GM23338 (cell line): Measurements from ENCODE around the gene GNG7. TPM values are rescaled to one million over a fixed set of nuclear protein-coding genes. Genes with fewer than 3 reads are reported as not detected.

ENCODE experiments used
- ATAC-seq: fragments of 200-7000 bp; cut with Tn5 transposase; 3 replicates; pipeline ENCODE4 v1.9.1; 2020
- DNase-seq: peaks from one replicate; pipeline ENCODE4 v3.0.0-alpha.2; 2015; ENCODE audit warnings: low spot score
- H2AFZ ChIP-seq: fragments of 200-600 bp; sonication (generic); 2 replicates; pipeline ENCODE4 v1.8.0; 2016; ENCODE audit warnings: antibody characterized with exemption, mild to moderate bottlenecking, moderate library complexity
- H3F3A ChIP-seq: fragments of 200-600 bp; sonication (generic); replicated peaks from 2 replicates; pipeline ENCODE4 v1.8.0; 2017; ENCODE audit warnings: antibody characterized with exemption, mixed run types, low read depth
- H3K27ac ChIP-seq: fragments of 200-600 bp; sonication (generic); 2 replicates; pipeline ENCODE4 v1.6.1; 2016; ENCODE audit warnings: low read depth
- H3K27me3 ChIP-seq: fragments of 200-600 bp; sonication (generic); 2 replicates; pipeline ENCODE4 v1.8.0; 2016; ENCODE audit warnings: mild to moderate bottlenecking, mixed run types, moderate library complexity; ENCODE audit not compliant: insufficient read depth
- H3K36me3 ChIP-seq: fragments of 200-600 bp; sonication (generic); 2 replicates; pipeline ENCODE4 v1.8.0; 2016; ENCODE audit warnings: mild to moderate bottlenecking; ENCODE audit not compliant: insufficient read depth
- H3K4me1 ChIP-seq: fragments of 200-600 bp; sonication (generic); 2 replicates; pipeline ENCODE4 v1.8.0; 2016; ENCODE audit warnings: mild to moderate bottlenecking, moderate library complexity; ENCODE audit not compliant: insufficient read depth
- H3K4me2 ChIP-seq: fragments of 200-600 bp; sonication (generic); 2 replicates; pipeline ENCODE4 v1.7.1; 2017; ENCODE audit warnings: mixed run types
- H3K4me3 ChIP-seq: fragments of 200-600 bp; sonication (generic); 2 replicates; pipeline ENCODE4 v1.6.1; 2016; ENCODE audit warnings: mixed run types
- H3K79me2 ChIP-seq: fragments of 200-600 bp; sonication (generic); replicated peaks from 2 replicates; pipeline ENCODE4 v1.8.0; 2017; ENCODE audit warnings: mild to moderate bottlenecking; ENCODE audit not compliant: insufficient read depth
- H3K9me2 ChIP-seq: fragments of 200-600 bp; sonication (generic); 2 replicates; pipeline ENCODE4 v1.8.0; 2017; ENCODE audit not compliant: insufficient read depth
- H4K20me1 ChIP-seq: fragments of 200-600 bp; sonication (generic); replicated peaks from 2 replicates; pipeline ENCODE4 v1.8.0; 2017; ENCODE audit warnings: mild to moderate bottlenecking; ENCODE audit not compliant: insufficient read depth
- H3K27ac Mint-ChIP-seq: 2 replicates; pipeline ENCODE4 v1.8.0; 2020; ENCODE audit warnings: inconsistent platforms, mild to moderate bottlenecking, moderate library complexity, mixed read lengths
- H3K27me3 Mint-ChIP-seq: 3 replicates; pipeline ENCODE4 v1.8.0; 2022; ENCODE audit warnings: low read depth, mild to moderate bottlenecking, moderate library complexity, mixed read lengths, inconsistent platforms; ENCODE audit not compliant: insufficient read depth, poor library complexity
- H3K36me3 Mint-ChIP-seq: 3 replicates; pipeline ENCODE4 v1.8.0; 2021; ENCODE audit warnings: low read depth, mild to moderate bottlenecking, inconsistent platforms, moderate library complexity, mixed read lengths
- H3K4me1 Mint-ChIP-seq: 3 replicates; pipeline ENCODE4 v1.8.0; 2020; ENCODE audit warnings: mild to moderate bottlenecking, inconsistent platforms, mixed read lengths
- H3K4me3 Mint-ChIP-seq: 3 replicates; pipeline ENCODE4 v1.8.0; 2021; ENCODE audit warnings: moderate library complexity, mild to moderate bottlenecking, inconsistent platforms, mixed read lengths
- H3K9me3 Mint-ChIP-seq: 3 replicates; pipeline ENCODE4 v1.8.0; 2020; ENCODE audit warnings: moderate library complexity, mild to moderate bottlenecking, inconsistent platforms, mixed read lengths
- ETS1 ChIP-seq: IDR thresholded peaks from 2 replicates; pipeline ENCODE4 v1.6.1; 2016; ENCODE audit warnings: antibody characterized with exemption
- EZH2phosphoT487 ChIP-seq: fragments of 200-600 bp; sonication (generic); IDR thresholded peaks from one replicate; pipeline ENCODE4 v1.8.1; 2018; ENCODE audit warnings: antibody characterized with exemption; ENCODE audit not compliant: unreplicated experiment
- JUNB ChIP-seq: IDR thresholded peaks from one replicate; pipeline ENCODE4 v1.6.1; 2016; ENCODE audit warnings: antibody characterized with exemption; ENCODE audit not compliant: unreplicated experiment
- REST ChIP-seq: IDR thresholded peaks from one replicate; pipeline ENCODE4 v1.6.1; 2018; ENCODE audit warnings: antibody characterized with exemption; ENCODE audit not compliant: unreplicated experiment
- polyA plus RNA-seq: library from polyadenylated mRNA; unstranded; fragments of >200 nt; fragmentation: Nextera tagmentation; extraction: Ambion mirVana; gene quantifications from 2 replicates; pipeline ENCODE4 v1.2.1, GENCODE V29; 2016
- total RNA-seq: library from RNA; depleted of rRNA; stranded (reverse); fragments of >200 nt; shearing (Covaris generic); gene quantifications from 2 replicates; pipeline ENCODE4 v1.2.3, GENCODE V29; 2014

The GNG7 gene
- total and polyA plus RNA-seq, 2 experiments from 2014 or later = 5.1 to 5.4 TPM

- TF ChIP-seq REST = no peak
- TF ChIP-seq EZH2phosphoT487 = no peak
These were observed 83.4 kb downstream of the GNG7 start (continued) for GRCh38 chr19:2619076-2619475.

- Histone ChIP-seq H2AFZ (no peak overlapping the region), H4K20me1 (no peaks in the 10 kb centered on the region), H3K9me2 (no peaks in the 10 kb centered on the region), H3F3A (no peaks in the 10 kb centered on the region), H3K4me2 (no peak overlapping the region), H3K27me3 (no peaks in the 10 kb centered on the region), H3K4me1 (no peaks in the 10 kb centered on the region; the same call in 1 of the 2 replicates), H3K27ac (no peak overlapping the region), H3K4me3 (no peak overlapping the region), H3K36me3 (no peaks in the 10 kb centered on the region), H3K79me2 (no peaks in the 10 kb centered on the region)
- Mint-ChIP-seq H3K36me3 (peaks cover 6% of the 10 kb centered on the region; the same call in 2 of the 3 replicates), H3K27ac (no peak overlapping the region), H3K4me3 (no peak overlapping the region; the same call in 2 of the 3 replicates), H3K4me1 (peaks cover 13% of the 10 kb centered on the region), H3K27me3 (peaks cover 8% of the 10 kb centered on the region), H3K9me3 (peaks cover 16% of the 10 kb centered on the region)
- ATAC-seq (no peak), DNase-seq (no peak)
- no peak for TF ChIP-seq REST
These were observed 83.9 kb downstream of the GNG7 start for GRCh38 chr19:2618611-2619010.

GRCh38 chr19:2617393-2618165 lies 84.9 kb downstream of the GNG7 start:
- H4K20me1 ChIP-seq = no peaks in the 10 kb centered on the region
- no peak for DNase-seq
- peaks cover 16% of the 10 kb centered on the region for H3K9me3 Mint-ChIP-seq
- no peak overlapping the region for H3K4me3 ChIP-seq
- TF ChIP-seq REST (no peak), ETS1 (no peak), JUNB (no peak)
- H3K27ac Mint-ChIP-seq = no peak overlapping the region
- no peaks in the 10 kb centered on the region for H3K9me2 ChIP-seq
- H3K36me3 ChIP-seq = no peaks in the 10 kb centered on the region
- H3K4me1 ChIP-seq = no peaks in the 10 kb centered on the region; the same call in 1 of the 2 replicates
- no peak overlapping the region for H3K27ac ChIP-seq
- H3K4me1 Mint-ChIP-seq = peaks cover 22% of the 10 kb centered on the region
- no peaks in the 10 kb centered on the region for H3K79me2 ChIP-seq
- ATAC-seq = no peak
- H3F3A ChIP-seq = no peaks in the 10 kb centered on the region
- peaks cover 12% of the 10 kb centered on the region for H3K27me3 Mint-ChIP-seq
- H3K4me3 Mint-ChIP-seq = no peak overlapping the region
- no peak overlapping the region for H3K4me2 ChIP-seq
- H3K36me3 Mint-ChIP-seq = peaks cover 4% of the 10 kb centered on the region; the same call in 2 of the 3 replicates
- no peak overlapping the region for H2AFZ ChIP-seq
- no peaks in the 10 kb centered on the region for H3K27me3 ChIP-seq
